Measurements from ENCODE around the gene ANTXRL.
"Not testable (repeated sequence)": the region's sequence is repeated elsewhere in the genome, so short reads cannot be mapped to it uniquely, and the experiment has no call there.

DNA sequence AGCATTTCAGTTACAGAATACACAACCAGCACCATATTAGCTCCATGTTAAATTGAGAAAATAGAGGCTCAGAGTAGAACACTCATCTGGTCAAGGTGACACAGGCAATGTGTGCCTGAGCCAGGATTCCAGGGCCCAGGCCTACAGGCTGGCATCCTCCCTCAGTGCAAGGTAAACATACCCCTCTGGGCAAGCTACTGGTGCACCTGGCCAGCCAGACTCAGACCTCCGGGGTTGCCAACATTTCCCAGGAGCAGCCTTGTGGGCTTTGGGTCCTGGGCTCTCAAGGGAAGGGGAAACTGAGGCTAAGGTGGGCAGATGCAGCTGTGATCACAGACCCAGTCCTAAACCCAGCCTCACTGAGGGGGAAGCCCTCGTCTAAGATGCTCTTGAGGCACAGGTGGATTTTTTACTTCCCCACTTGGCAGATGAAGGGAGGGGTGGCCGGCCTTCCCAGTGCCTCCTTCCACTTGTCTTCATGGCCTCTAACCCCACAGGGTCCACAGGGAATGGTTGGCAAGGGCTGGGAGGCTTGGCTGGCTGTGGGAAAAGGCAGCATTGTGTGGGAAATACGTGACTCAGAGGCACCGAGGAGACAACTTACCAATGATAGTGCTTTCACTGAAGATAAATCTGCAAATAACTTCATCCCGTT is 23.8 kb upstream of the ANTXRL start:
- TF ChIP-seq REST (IDR thresholded peaks at IDR 0.05); FOSL2 (IDR thresholded peaks at IDR 0.05); FOSL2 (CRISPR knock-in tag; IDR thresholded peaks at IDR 0.05); CTCF (IDR thresholded peaks at IDR 0.05): not testable (repeated sequence)
